ENCODE results near the gene CCDC136. TPM values are rescaled to one million over a fixed set of nuclear protein-coding genes. Genes with fewer than 3 reads are reported as not detected.

Gene CCDC136
- total RNA-seq, 4 donors from 2014 or later, result 0.61 to 15.8 (median 9.3) TPM

DNA sequence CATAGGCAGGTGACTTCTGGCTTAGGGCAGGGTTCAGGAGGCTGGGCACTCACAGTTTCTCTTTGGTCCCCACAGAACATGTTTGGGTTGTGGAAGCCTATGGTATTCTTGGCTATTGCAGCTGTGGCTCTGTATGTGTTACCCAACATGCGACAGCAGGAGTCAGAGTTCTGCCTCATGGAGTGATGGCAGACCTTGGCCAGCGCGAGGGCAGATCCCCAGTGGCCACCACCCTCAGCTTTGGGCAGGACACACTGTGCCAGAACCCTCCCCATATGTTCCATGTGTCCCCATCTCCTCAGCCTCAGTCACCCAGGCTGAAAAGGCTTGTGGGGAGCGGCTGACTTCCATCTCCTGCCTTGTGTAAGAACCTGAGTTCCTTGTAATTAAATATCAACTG, 30.0 kb downstream of the CCDC136 start:
- no peaks in the 10 kb centered on the region for H3K36me3 ChIP-seq
- H3K9me3 ChIP-seq, result no peaks in the 10 kb centered on the region
- in situ Hi-C loops (cut with MboI; ENCODE audit: low sequenced_read_pairs in 4 of 4) (no loop called here), intact Hi-C loops (cut with DNase I; ENCODE audit: low total_unique reads) (no loop called here)
- H3K27me3 ChIP-seq, result no peaks in the 10 kb centered on the region
- H3K27ac ChIP-seq, result peak overlapping the region in 2 of 4 donors; percentile 40 to 53
- H3K4me3 ChIP-seq, result no peak overlapping the region
- H3K4me1 ChIP-seq, result peaks cover 22% of the 10 kb centered on the region in 2 donors
- TF ChIP-seq, protein P1, sequence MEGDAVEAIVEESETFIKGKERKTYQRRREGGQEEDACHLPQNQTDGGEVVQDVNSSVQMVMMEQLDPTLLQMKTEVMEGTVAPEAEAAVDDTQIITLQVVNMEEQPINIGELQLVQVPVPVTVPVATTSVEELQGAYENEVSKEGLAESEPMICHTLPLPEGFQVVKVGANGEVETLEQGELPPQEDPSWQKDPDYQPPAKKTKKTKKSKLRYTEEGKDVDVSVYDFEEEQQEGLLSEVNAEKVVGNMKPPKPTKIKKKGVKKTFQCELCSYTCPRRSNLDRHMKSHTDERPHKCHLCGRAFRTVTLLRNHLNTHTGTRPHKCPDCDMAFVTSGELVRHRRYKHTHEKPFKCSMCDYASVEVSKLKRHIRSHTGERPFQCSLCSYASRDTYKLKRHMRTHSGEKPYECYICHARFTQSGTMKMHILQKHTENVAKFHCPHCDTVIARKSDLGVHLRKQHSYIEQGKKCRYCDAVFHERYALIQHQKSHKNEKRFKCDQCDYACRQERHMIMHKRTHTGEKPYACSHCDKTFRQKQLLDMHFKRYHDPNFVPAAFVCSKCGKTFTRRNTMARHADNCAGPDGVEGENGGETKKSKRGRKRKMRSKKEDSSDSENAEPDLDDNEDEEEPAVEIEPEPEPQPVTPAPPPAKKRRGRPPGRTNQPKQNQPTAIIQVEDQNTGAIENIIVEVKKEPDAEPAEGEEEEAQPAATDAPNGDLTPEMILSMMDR (IDR thresholded peaks at IDR 0.05 in 4 of 5, conservative IDR thresholded peaks at IDR 0.05 in 1 of 5), result no peak
- TF ChIP-seq POLR2A (IDR thresholded peaks at IDR 0.05), result no peak
- ATAC-seq (peak; percentile 33 to 46), DNase-seq (peak in 1 of 2 donors; percentile 59)

DNA sequence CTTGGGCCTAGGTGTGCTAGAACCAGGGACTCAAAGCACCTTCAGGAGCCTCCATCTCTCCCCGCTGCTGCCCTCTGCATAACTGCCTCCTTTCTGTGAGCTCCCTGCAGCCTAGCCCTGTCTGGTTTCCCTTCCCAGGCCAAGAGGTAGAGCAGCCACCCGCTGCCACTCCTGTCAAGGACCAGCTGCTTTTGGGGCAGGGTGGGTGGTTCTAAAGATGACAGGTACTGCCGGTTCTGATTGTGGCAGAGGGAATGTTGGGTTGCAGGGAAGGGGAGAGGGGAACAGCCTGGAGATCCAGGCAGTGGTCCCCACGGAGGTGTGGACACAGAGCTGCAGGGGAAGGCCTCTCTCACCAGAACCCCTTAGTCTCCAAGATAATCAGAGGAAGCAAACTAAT, 34.7 kb downstream of the CCDC136 start:
- in situ Hi-C loops (cut with MboI; ENCODE audit: low sequenced_read_pairs in 4 of 4) (no loop called here), intact Hi-C loops (cut with DNase I; ENCODE audit: low total_unique reads) (no loop called here)
- H3K9me3 ChIP-seq, result no peaks in the 10 kb centered on the region
- no peak for ATAC-seq
- H3K4me3 ChIP-seq, result no peak overlapping the region
- peak overlapping the region; percentile 92 to 99 (median 98) for H3K27ac ChIP-seq
- H3K4me1 ChIP-seq, result peaks cover 37 to 51% of the 10 kb centered on the region in 2 donors
- no peak for TF ChIP-seq POLR2A (IDR thresholded peaks at IDR 0.05)
- TF ChIP-seq, protein P1 (IDR thresholded peaks at IDR 0.05 in 4 of 5, conservative IDR thresholded peaks at IDR 0.05 in 1 of 5), result no peak
- H3K36me3 ChIP-seq, result no peaks in the 10 kb centered on the region
- no peaks in the 10 kb centered on the region for H3K27me3 ChIP-seq
- peak in 1 of 2 donors; percentile 32 for DNase-seq

DNA sequence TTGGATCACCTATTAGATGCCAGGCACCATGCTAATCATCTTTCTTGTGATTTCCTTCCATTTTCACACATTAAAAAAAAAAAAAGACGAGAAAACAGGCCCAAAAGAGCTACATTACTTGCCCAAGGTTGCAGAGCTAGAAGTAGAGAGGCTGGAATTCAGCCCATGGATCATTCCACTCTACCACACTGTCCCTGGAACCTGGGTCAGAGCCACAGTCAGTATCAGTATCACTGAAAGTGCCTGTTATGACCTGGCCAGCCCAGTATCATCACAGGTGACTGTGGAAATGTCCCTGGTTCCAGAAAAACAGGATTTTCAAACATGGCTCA, 35.1 kb downstream of the CCDC136 start:
- Histone ChIP-seq H3K4me3 (no peak overlapping the region), H3K27ac (peak overlapping the region; percentile 92 to 99 (median 98)), H3K4me1 (peaks cover 36 to 55% of the 10 kb centered on the region in 2 donors), H3K27me3 (no peaks in the 10 kb centered on the region), H3K9me3 (no peaks in the 10 kb centered on the region), H3K36me3 (no peaks in the 10 kb centered on the region)
- ATAC-seq, result peak; percentile 39 to 48
- peak; percentile 75 to 83 for DNase-seq
- in situ Hi-C loops (cut with MboI; ENCODE audit: low sequenced_read_pairs in 4 of 4) (no loop called here), intact Hi-C loops (cut with DNase I; ENCODE audit: low total_unique reads) (no loop called here)
- no peak for TF ChIP-seq POLR2A (IDR thresholded peaks at IDR 0.05)
- TF ChIP-seq, protein P1 (IDR thresholded peaks at IDR 0.05 in 4 of 5, conservative IDR thresholded peaks at IDR 0.05 in 1 of 5), result no peak

DNA sequence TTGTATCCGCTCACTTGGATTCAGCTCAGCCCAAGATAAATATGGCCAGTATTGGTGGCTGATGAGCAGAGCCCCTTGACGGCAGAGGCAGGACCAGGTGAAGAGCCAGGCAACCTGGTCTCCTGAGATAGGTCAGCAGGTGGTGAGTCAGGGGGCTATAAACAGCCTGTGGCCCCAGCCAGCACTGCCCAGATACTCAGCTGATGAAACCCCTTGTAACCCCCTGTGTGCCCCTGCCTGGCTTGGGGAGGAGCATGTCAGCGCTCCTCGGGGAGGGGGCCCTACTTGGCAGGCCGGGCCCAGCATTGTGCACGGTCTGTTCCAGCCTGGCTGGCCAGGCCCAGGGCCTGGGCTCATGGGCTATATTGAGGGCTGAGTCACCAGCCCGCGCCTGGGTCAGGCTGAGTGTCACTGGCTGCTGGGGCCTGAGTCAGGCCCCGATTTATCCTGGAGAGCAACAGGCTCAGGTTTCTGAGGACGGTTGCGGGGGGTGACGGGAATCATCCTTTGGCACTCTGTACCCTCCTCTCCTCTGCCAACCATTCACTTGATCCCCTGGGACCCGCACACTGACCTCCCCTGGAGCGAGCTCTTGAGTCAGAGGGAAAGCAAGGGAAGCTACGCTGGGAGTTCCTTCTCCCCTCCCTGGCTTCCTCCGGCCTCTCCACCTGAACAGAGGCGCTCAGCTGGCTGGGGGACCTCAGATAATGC, 35.6 kb downstream of the CCDC136 start:
- ATAC-seq, result peak; percentile 48 to 55
- H3K9me3 ChIP-seq, result no peaks in the 10 kb centered on the region
- no peaks in the 10 kb centered on the region for H3K36me3 ChIP-seq
- peak; percentile 92 to 98 for DNase-seq
- intact Hi-C loops (cut with DNase I; ENCODE audit: low total_unique reads), result no loop called here
- peaks cover 31 to 60% of the 10 kb centered on the region in 2 donors for H3K4me1 ChIP-seq
- peak; percentile 66 for TF ChIP-seq POLR2A (IDR thresholded peaks at IDR 0.05)
- TF ChIP-seq, protein P1 (IDR thresholded peaks at IDR 0.05 in 4 of 5, conservative IDR thresholded peaks at IDR 0.05 in 1 of 5), result no peak
- H3K4me3 ChIP-seq, result peak overlapping the region; percentile 24 to 61 (median 43)
- peak overlapping the region; percentile 92 to 99 (median 98) for H3K27ac ChIP-seq
- in situ Hi-C loops (cut with MboI; ENCODE audit: low sequenced_read_pairs in 4 of 4), result no loop called here
- no peaks in the 10 kb centered on the region for H3K27me3 ChIP-seq
